Esophagus muscularis mucosa (tissue), 4 donors: ENCODE data around the gene TAS2R19.

Experiments used
- CTCF ChIP-seq, 3 experiments: fragments of 200-600 bp in 2 of 3; fragments of 450-650 bp in 1 of 3; sonication (generic) in 2 of 3; IDR thresholded peaks; one replicate each; pipeline ENCODE4 v1.5.1; 2017 to 2019; ENCODE audit warnings: antibody characterized with exemption in 3 of 3, mild to moderate bottlenecking in 2 of 3, moderate library complexity in 1 of 3
- EP300 ChIP-seq: sonication (generic); formaldehyde crosslinking; IDR thresholded peaks from one replicate; pipeline ENCODE4 v1.6.1; 2017; ENCODE audit warnings: antibody characterized with exemption
- POLR2A ChIP-seq: fragments of 450-650 bp; IDR thresholded peaks from one replicate; pipeline ENCODE4 v1.6.1; 2017; ENCODE audit warnings: antibody characterized with exemption, moderate library complexity, mild to moderate bottlenecking, low read depth
- POLR2AphosphoS5 ChIP-seq, 2 donors: sonication (generic); formaldehyde crosslinking; IDR thresholded peaks; one replicate each; pipeline ENCODE4 v1.6.1; 2017; ENCODE audit warnings: antibody characterized with exemption in 2 of 2

GRCh38 chr12:10998204-10998603 is 24.2 kb downstream of the TAS2R19 start, which contains the start of gene TAS2R20:
- no peak for TF ChIP-seq CTCF (IDR thresholded peaks at IDR 0.05)
- TF ChIP-seq POLR2A, result no peak
- no peak for TF ChIP-seq EP300
- TF ChIP-seq POLR2AphosphoS5 (IDR thresholded peaks at IDR 0.05), result no peak
